Trophoblast cell (in vitro differentiated cells and primary cell): ENCODE data around the gene TENM4.

Experiments
- DNase-seq, 2 donors: peaks; one replicate each; pipeline ENCODE4 v3.0.0-alpha.2; 2016
- H2AFZ ChIP-seq: 2 replicates; pipeline ENCODE4 v1.6.1; 2013; ENCODE audit warnings: low read length, moderate library complexity, mild to moderate bottlenecking; ENCODE audit not compliant: insufficient read depth, poor library complexity
- H2AK5ac ChIP-seq: 2 replicates; pipeline ENCODE4 v1.6.1; 2013; ENCODE audit warnings: mild to moderate bottlenecking, low read length
- H2BK120ac ChIP-seq: 2 replicates; pipeline ENCODE4 v1.6.1; 2013; ENCODE audit warnings: low read length, mild to moderate bottlenecking, moderate library complexity; ENCODE audit not compliant: insufficient read depth, poor library complexity
- H2BK12ac ChIP-seq: 2 replicates; pipeline ENCODE4 v1.6.1; 2013; ENCODE audit warnings: mild to moderate bottlenecking, low read length, moderate library complexity
- H2BK5ac ChIP-seq: 2 replicates; pipeline ENCODE4 v1.6.1; 2013; ENCODE audit warnings: low read length, low read depth, moderate library complexity, mild to moderate bottlenecking; ENCODE audit not compliant: poor library complexity
- H3K14ac ChIP-seq: 2 replicates; pipeline ENCODE4 v1.6.1; 2013; ENCODE audit warnings: mild to moderate bottlenecking, low read length
- H3K18ac ChIP-seq: 2 replicates; pipeline ENCODE4 v1.6.1; 2013; ENCODE audit warnings: mild to moderate bottlenecking, low read length
- H3K23ac ChIP-seq: 2 replicates; pipeline ENCODE4 v1.6.1; 2013; ENCODE audit warnings: low read length
- H3K27ac ChIP-seq: 2 replicates; pipeline ENCODE4 v1.5.1; 2013; ENCODE audit warnings: low read depth, mild to moderate bottlenecking, inconsistent platforms, low read length, moderate library complexity
- H3K27me3 ChIP-seq: 2 replicates; pipeline ENCODE4 v1.6.1; 2013; ENCODE audit warnings: inconsistent platforms, mild to moderate bottlenecking, low read length, moderate library complexity; ENCODE audit not compliant: insufficient read depth
- H3K36me3 ChIP-seq, 2 experiments: 1 replicate in 1 of 2; 2 replicates in 1 of 2; pipeline ENCODE4 v1.6.1; 2013; ENCODE audit warnings: low read length in 2 of 2, mild to moderate bottlenecking in 2 of 2, moderate library complexity in 1 of 2; ENCODE audit not compliant: insufficient read depth in 2 of 2, control insufficient read depth in 1 of 2
- H3K4ac ChIP-seq: 2 replicates; pipeline ENCODE4 v1.6.1; 2013; ENCODE audit warnings: low read depth, mild to moderate bottlenecking, low read length, moderate library complexity
- H3K4me1 ChIP-seq, 2 experiments: 1 replicate in 1 of 2; 2 replicates in 1 of 2; pipeline ENCODE4 v1.6.1; 2013; ENCODE audit warnings: low read length in 2 of 2, mild to moderate bottlenecking in 2 of 2, moderate library complexity in 1 of 2; ENCODE audit not compliant: insufficient read depth in 2 of 2, control insufficient read depth in 1 of 2
- H3K4me2 ChIP-seq: 2 replicates; pipeline ENCODE4 v1.6.1; 2013; ENCODE audit warnings: inconsistent platforms, mild to moderate bottlenecking, low read length, moderate library complexity
- H3K4me3 ChIP-seq: 2 replicates; pipeline ENCODE4 v1.5.1; 2013; ENCODE audit warnings: mild to moderate bottlenecking, low read depth, low read length, inconsistent platforms
- H3K79me1 ChIP-seq: one replicate; pipeline ENCODE4 v1.6.1; 2013; ENCODE audit warnings: low read length
- H3K79me2 ChIP-seq: 2 replicates; pipeline ENCODE4 v1.6.1; 2013; ENCODE audit warnings: low read length, mild to moderate bottlenecking; ENCODE audit not compliant: control insufficient read depth, insufficient read depth, poor library complexity
- H3K9ac ChIP-seq: 2 replicates; pipeline ENCODE4 v1.6.1; 2013; ENCODE audit warnings: mild to moderate bottlenecking, low read length
- H3K9me3 ChIP-seq: 2 replicates; pipeline ENCODE4 v1.6.1; 2013; ENCODE audit warnings: low read depth, mild to moderate bottlenecking, control low read depth, inconsistent platforms, low read length; ENCODE audit not compliant: insufficient read depth
- H4K12ac ChIP-seq: 2 replicates; pipeline ENCODE4 v1.6.1; 2013; ENCODE audit warnings: low read depth, mild to moderate bottlenecking, low read length, moderate library complexity
- H4K8ac ChIP-seq: 2 replicates; pipeline ENCODE4 v1.6.1; 2013; ENCODE audit warnings: low read depth, mild to moderate bottlenecking, low read length, moderate library complexity
- H4K91ac ChIP-seq: one replicate; pipeline ENCODE4 v1.6.1; 2013; ENCODE audit warnings: low read depth, mild to moderate bottlenecking, low read length, moderate library complexity
- WGBS: extraction: QIAGEN DNeasy Blood & Tissue Kit; methylation state at CpG from one replicate; pipeline ENCODE4 v1.1.7; 2013; ENCODE audit warnings: missing lambda C conversion rate; ENCODE audit not compliant: insufficient read length, insufficient coverage; ENCODE audit errors: extremely low coverage; 5-methylcytosine and 5-hydroxymethylcytosine counted together

The TENM4 gene

GRCh38 chr11:79035881-79036280, 404.9 kb downstream of the TENM4 start:
- no peak overlapping the region for H2BK12ac ChIP-seq
- no peak overlapping the region for H2AK5ac ChIP-seq
- no peak overlapping the region for H3K4me3 ChIP-seq
- no peaks in the 10 kb centered on the region for H3K79me1 ChIP-seq
- no CpG with 5 or more reads among the region's 3 CpGs for WGBS
- H4K12ac ChIP-seq = no peak overlapping the region
- H3K4me2 ChIP-seq = no peak overlapping the region
- no peaks in the 10 kb centered on the region for H3K79me2 ChIP-seq
- no peak overlapping the region for H4K8ac ChIP-seq
- H4K91ac ChIP-seq = no peak overlapping the region
- H2BK120ac ChIP-seq = no peak overlapping the region
- peaks cover 0 to 6% of the 10 kb centered on the region in 2 experiments for H3K4me1 ChIP-seq
- H3K27me3 ChIP-seq = no peaks in the 10 kb centered on the region
- H3K9ac ChIP-seq = no peak overlapping the region
- H3K36me3 ChIP-seq = peaks cover 0 to 7% of the 10 kb centered on the region in 2 experiments
- no peak overlapping the region for H3K27ac ChIP-seq
- no peak overlapping the region for H3K14ac ChIP-seq
- H2BK5ac ChIP-seq = no peak overlapping the region
- no peak for DNase-seq
- H3K23ac ChIP-seq = no peak overlapping the region
- H3K4ac ChIP-seq = no peak overlapping the region
- no peak overlapping the region for H3K18ac ChIP-seq
- H3K9me3 ChIP-seq = peaks cover 2% of the 10 kb centered on the region
- H2AFZ ChIP-seq = no peak overlapping the region

- Histone ChIP-seq H3K79me2 (no peaks in the 10 kb centered on the region), H4K91ac (no peak overlapping the region), H3K4ac (no peak overlapping the region), H3K27me3 (no peaks in the 10 kb centered on the region), H3K4me2 (no peak overlapping the region), H3K9me3 (peaks cover 2% of the 10 kb centered on the region), H3K36me3 (peaks cover 0 to 7% of the 10 kb centered on the region in 2 experiments), H3K9ac (no peak overlapping the region), H3K79me1 (no peaks in the 10 kb centered on the region), H2AK5ac (no peak overlapping the region), H4K12ac (no peak overlapping the region), H3K4me3 (no peak overlapping the region), H3K23ac (no peak overlapping the region), H2BK120ac (no peak overlapping the region), H2BK12ac (no peak overlapping the region), H2AFZ (no peak overlapping the region), H3K18ac (no peak overlapping the region), H4K8ac (no peak overlapping the region), H3K27ac (no peak overlapping the region), H3K4me1 (no peaks in the 10 kb centered on the region), H2BK5ac (no peak overlapping the region), H3K14ac (no peak overlapping the region)
- no peak for DNase-seq
- no CpG with 5 or more reads among the region's 4 CpGs for WGBS
Measured at GRCh38 chr11:79033833-79034232, 407.0 kb downstream of the TENM4 start.

- Histone ChIP-seq H3K4me3 (no peak overlapping the region), H3K14ac (no peak overlapping the region), H2BK5ac (no peak overlapping the region), H3K4me1 (peaks cover 4 to 5% of the 10 kb centered on the region in 2 experiments), H3K36me3 (peaks cover 0 to 2% of the 10 kb centered on the region in 2 experiments), H2BK120ac (no peak overlapping the region), H3K27me3 (no peaks in the 10 kb centered on the region), H3K79me2 (no peaks in the 10 kb centered on the region), H2AFZ (no peak overlapping the region), H3K9ac (no peak overlapping the region), H3K79me1 (no peaks in the 10 kb centered on the region), H3K4me2 (no peak overlapping the region), H3K4ac (no peak overlapping the region), H2AK5ac (no peak overlapping the region), H3K18ac (no peak overlapping the region), H4K12ac (no peak overlapping the region), H3K23ac (no peak overlapping the region), H4K8ac (no peak overlapping the region), H3K9me3 (no peaks in the 10 kb centered on the region), H2BK12ac (no peak overlapping the region), H3K27ac (no peak overlapping the region), H4K91ac (no peak overlapping the region)
- DNase-seq = no peak
- WGBS = no CpG with 5 or more reads among the region's 9 CpGs
Measured at GRCh38 chr11:79030448-79030847, 410.4 kb downstream of the TENM4 start.

GRCh38 chr11:79028225-79028624, 412.6 kb downstream of the TENM4 start:
- no peak overlapping the region for H4K8ac ChIP-seq
- no peak overlapping the region for H2BK120ac ChIP-seq
- H2BK12ac ChIP-seq = no peak overlapping the region
- H3K18ac ChIP-seq = no peak overlapping the region
- H3K23ac ChIP-seq = no peak overlapping the region
- H2AFZ ChIP-seq = no peak overlapping the region
- H3K27ac ChIP-seq = no peak overlapping the region
- no peak overlapping the region for H3K4me2 ChIP-seq
- peaks cover 0 to 2% of the 10 kb centered on the region in 2 experiments for H3K36me3 ChIP-seq
- H3K79me1 ChIP-seq = no peaks in the 10 kb centered on the region
- no peak overlapping the region for H2BK5ac ChIP-seq
- DNase-seq = no peak
- H2AK5ac ChIP-seq = no peak overlapping the region
- H3K4me3 ChIP-seq = no peak overlapping the region
- H4K91ac ChIP-seq = no peak overlapping the region
- no peaks in the 10 kb centered on the region for H3K27me3 ChIP-seq
- H3K14ac ChIP-seq = no peak overlapping the region
- no peak overlapping the region for H4K12ac ChIP-seq
- no CpG with 5 or more reads among the region's 1 CpG for WGBS
- no peaks in the 10 kb centered on the region for H3K79me2 ChIP-seq
- peaks cover 4 to 5% of the 10 kb centered on the region in 2 experiments for H3K4me1 ChIP-seq
- no peak overlapping the region for H3K9ac ChIP-seq
- H3K4ac ChIP-seq = no peak overlapping the region
- no peaks in the 10 kb centered on the region for H3K9me3 ChIP-seq
